Gastroesophageal sphincter (tissue), 4 donors: ENCODE measurements around the gene IFNL1. TPM values are rescaled to one million over a fixed set of nuclear protein-coding genes. Genes with fewer than 3 reads are reported as not detected.

Experiments
- ATAC-seq: fragments of 150-250 bp; one replicate; pipeline ENCODE4 v1.9.1; 2016; ENCODE audit warnings: mild to moderate bottlenecking, moderate library complexity
- H3K27ac ChIP-seq, 4 donors: fragments of 200-600 bp; sonication (generic) in 3 of 4; 1 replicate in 3 of 4; 2 replicates in 1 of 4; pipeline ENCODE4 v1.5.1; 2016 to 2019
- H3K27me3 ChIP-seq: fragments of 200-600 bp; sonication (generic); one replicate; pipeline ENCODE4 v1.5.1; 2019
- H3K36me3 ChIP-seq, 2 donors: fragments of 200-600 bp; sonication (generic); one replicate each; pipeline ENCODE4 v1.5.1; 2019; ENCODE audit warnings: control low read depth in 1 of 2
- H3K4me1 ChIP-seq, 3 donors: fragments of 200-600 bp; sonication (generic); 1 replicate in 2 of 3; 2 replicates in 1 of 3; pipeline ENCODE4 v1.5.1; 2016 to 2019; ENCODE audit warnings: control low read depth in 2 of 3
- H3K4me3 ChIP-seq, 2 donors: fragments of 200-600 bp; sonication (generic); one replicate each; pipeline ENCODE4 v1.5.1; 2019; ENCODE audit warnings: mild to moderate bottlenecking in 1 of 2, moderate library complexity in 1 of 2
- H3K9me3 ChIP-seq, 3 donors: fragments of 200-600 bp; sonication (generic); one replicate each; pipeline ENCODE4 v1.5.1; 2017 to 2019; ENCODE audit warnings: control low read depth in 2 of 3
- CTCF ChIP-seq, 4 experiments: fragments of 200-600 bp in 2 of 4; fragments of 450-650 bp in 2 of 4; sonication (generic) in 1 of 4; IDR thresholded peaks; one replicate each; pipeline ENCODE4 v1.5.1; 2017 to 2019; ENCODE audit warnings: antibody characterized with exemption in 4 of 4, mild to moderate bottlenecking in 2 of 4, moderate library complexity in 2 of 4
- EP300 ChIP-seq: sonication (generic); formaldehyde crosslinking; IDR thresholded peaks from one replicate; pipeline ENCODE4 v1.6.1; 2017; ENCODE audit warnings: antibody characterized with exemption, mild to moderate bottlenecking
- POLR2A ChIP-seq, 2 donors: fragments of 450-650 bp; IDR thresholded peaks; one replicate each; pipeline ENCODE4 v1.6.1; 2017; ENCODE audit warnings: antibody characterized with exemption in 2 of 2, mild to moderate bottlenecking in 2 of 2, moderate library complexity in 1 of 2
- POLR2AphosphoS5 ChIP-seq: sonication (generic); formaldehyde crosslinking; IDR thresholded peaks from one replicate; pipeline ENCODE4 v1.6.1; 2017; ENCODE audit warnings: antibody characterized with exemption
- WGBS, 2 donors: methylation state at CpG; one replicate each; pipeline ENCODE4 v1.1.5; 2018; ENCODE audit warnings: low coverage in 1 of 2; 5-methylcytosine and 5-hydroxymethylcytosine counted together
- total RNA-seq, 4 donors: library from RNA; depleted of rRNA; stranded (reverse); fragments of >200 nt; gene quantifications; one replicate each; pipeline ENCODE4 v1.1.0, GENCODE V29; 2016

IFNL1 gene
- not detected for total RNA-seq

GRCh38 chr19:39296055-39296645, at the start of gene IFNL1:
Gene IFNL1, plus strand, starts transcription at chr19:39296407. Its CDS starts 15 bp downstream, at chr19:39296422.
- Histone ChIP-seq H3K27ac (no peak within 1 kb of the TSS), H3K4me3 (no peak within 1 kb of the TSS), H3K4me1 (no peaks in the 10 kb centered on the region), H3K27me3 (peaks cover 54% of the 10 kb centered on the region), H3K36me3 (no peaks in the 10 kb centered on the region), H3K9me3 (no peaks in the 10 kb centered on the region)
- 83% methylated on average over 10 of the region's 11 CpGs; no CpG with 5 or more reads in 1 of the 2 donors for WGBS, 2 donors
- TF ChIP-seq POLR2A (IDR thresholded peaks at IDR 0.05), result no peak
- TF ChIP-seq EP300, result no peak
- no peak for TF ChIP-seq POLR2AphosphoS5
- no peak for TF ChIP-seq CTCF (IDR thresholded peaks at IDR 0.05)
- no peak for ATAC-seq

- H3K36me3 ChIP-seq, result no peaks in the 10 kb centered on the region
- no peak overlapping the region for H3K27ac ChIP-seq
- H3K4me1 ChIP-seq, result peaks cover 0 to 15% (median 6%) of the 10 kb centered on the region in 3 donors
- TF ChIP-seq POLR2A (IDR thresholded peaks at IDR 0.05), result no peak
- TF ChIP-seq POLR2AphosphoS5, result no peak
- TF ChIP-seq CTCF (IDR thresholded peaks at IDR 0.05), result no peak
- no peak for TF ChIP-seq EP300
- WGBS, 2 donors, result no CpG with 5 or more reads among the region's 42 CpGs
- peak overlapping the region in 1 of 2 donors; percentile 19 for H3K4me3 ChIP-seq
- no peaks in the 10 kb centered on the region for H3K9me3 ChIP-seq
- ATAC-seq, result no peak
- H3K27me3 ChIP-seq, result peaks cover 72% of the 10 kb centered on the region
Measured at GRCh38 chr19:39246951-39247669, 49.1 kb upstream of the IFNL1 start.

GRCh38 chr19:39247701-39248664, 48.2 kb upstream of the IFNL1 start:
- Histone ChIP-seq H3K36me3 (no peaks in the 10 kb centered on the region), H3K4me3 (peak overlapping the region in 1 of 2 donors; percentile 19), H3K9me3 (no peaks in the 10 kb centered on the region), H3K4me1 (peaks cover 0 to 15% (median 6%) of the 10 kb centered on the region in 3 donors), H3K27ac (no peak overlapping the region), H3K27me3 (peaks cover 71% of the 10 kb centered on the region)
- ATAC-seq, result no peak
- 20% methylated on average over 1 of the region's 92 CpGs; no CpG with 5 or more reads in 1 of the 2 donors for WGBS, 2 donors
- TF ChIP-seq POLR2A (IDR thresholded peaks at IDR 0.05) (no peak), EP300 (no peak), CTCF (IDR thresholded peaks at IDR 0.05) (no peak), POLR2AphosphoS5 (no peak)

- no peaks in the 10 kb centered on the region for H3K36me3 ChIP-seq
- no peak for ATAC-seq
- 44% methylated on average over 7 of the region's 13 CpGs; no CpG with 5 or more reads in 1 of the 2 donors for WGBS, 2 donors
- H3K4me1 ChIP-seq, result peaks cover 0 to 15% (median 6%) of the 10 kb centered on the region in 3 donors
- no peak within 1 kb of the TSS for H3K27ac ChIP-seq
- TF ChIP-seq POLR2AphosphoS5 (no peak), EP300 (no peak), CTCF (IDR thresholded peaks at IDR 0.05) (no peak), POLR2A (IDR thresholded peaks at IDR 0.05) (no peak)
- no peaks in the 10 kb centered on the region for H3K9me3 ChIP-seq
- peak within 1 kb of the TSS in 1 of 2 donors; percentile 19 for H3K4me3 ChIP-seq
- H3K27me3 ChIP-seq, result peaks cover 62% of the 10 kb centered on the region
Measured at GRCh38 chr19:39248806-39249205, 47.4 kb upstream of the IFNL1 start, which contains the start of gene IFNL4. Gene IFNL4, minus strand, starts transcription at chr19:39248856.
